ENCODE measurements around the gene RNASE2.
A peak's percentile ranks its signal among the peaks of the same experiment; 100 is the strongest.
"Not testable (repeated sequence)": the region's sequence is repeated elsewhere in the genome, so short reads cannot be mapped to it uniquely, and the experiment has no call there.

The RNASE2 gene

DNA sequence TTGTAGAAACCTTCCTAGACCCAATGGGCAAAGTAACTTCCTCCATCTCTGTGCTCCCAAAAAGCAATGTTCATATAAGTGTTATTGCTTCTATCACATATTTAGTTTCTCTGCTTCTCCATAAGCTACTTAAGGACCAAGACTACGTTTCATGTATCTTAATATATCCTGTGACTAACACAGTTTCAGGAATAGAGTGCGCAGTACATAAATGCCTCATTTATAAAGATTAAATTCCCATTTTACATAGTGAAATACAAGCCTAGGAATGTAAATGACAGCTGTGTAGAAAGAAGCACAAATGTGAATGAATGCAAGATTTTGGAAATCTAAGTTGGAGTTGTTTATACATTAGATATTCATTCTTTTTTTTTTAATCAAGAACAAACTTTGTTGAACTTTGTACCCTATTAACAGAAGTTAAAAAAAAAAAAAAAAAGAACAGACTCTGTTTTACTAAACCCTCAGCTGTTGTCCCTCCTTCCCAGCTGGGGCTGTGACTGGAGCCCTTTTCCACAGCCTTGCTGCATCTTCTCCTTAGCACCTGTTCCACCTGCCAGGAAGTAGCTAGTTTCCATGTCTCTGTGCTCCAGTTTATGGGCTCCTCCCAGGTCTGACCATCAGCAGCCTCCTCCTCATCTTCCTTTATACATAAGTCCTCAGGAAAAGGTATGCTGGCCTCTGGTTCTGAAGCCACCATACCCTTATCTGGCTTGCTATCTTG lies 27.5 kb downstream of the RNASE2 start:
- DNase-seq (ENCODE audit: low read depth) = no peak

DNA sequence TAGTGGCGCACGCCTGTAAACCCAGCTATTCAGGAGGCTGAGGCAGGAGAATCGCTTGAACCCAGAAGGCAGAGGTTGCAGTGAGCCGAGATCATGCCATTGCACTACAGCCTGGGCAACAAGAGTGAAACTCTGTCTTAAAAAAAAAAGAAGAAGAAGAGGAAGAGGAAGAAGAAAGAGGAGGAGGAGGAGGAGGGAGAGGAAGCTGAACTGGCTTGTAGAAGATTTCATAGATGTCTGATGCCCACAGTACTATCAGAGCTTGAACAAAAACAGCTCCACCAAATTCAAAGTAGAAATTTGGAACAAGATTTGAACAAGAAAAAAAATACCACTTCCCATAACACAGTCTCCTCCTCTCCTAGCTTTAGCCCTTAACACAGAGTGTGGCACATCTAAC lies 30.4 kb downstream of the RNASE2 start:
- DNase-seq (ENCODE audit: low read depth) = not testable (repeated sequence)

GRCh38 chr14:20986811-20987210 lies 31.5 kb downstream of the RNASE2 start:
- peak; percentile 99 for DNase-seq (ENCODE audit: low read depth)

GRCh38 chr14:20988717-20989470 lies 33.6 kb downstream of the RNASE2 start:
- DNase-seq (ENCODE audit: low read depth) = peak; percentile 80

- no peak for DNase-seq (ENCODE audit: low read depth)
These were observed 34.1 kb downstream of the RNASE2 start for GRCh38 chr14:20989471-20989786.

DNA sequence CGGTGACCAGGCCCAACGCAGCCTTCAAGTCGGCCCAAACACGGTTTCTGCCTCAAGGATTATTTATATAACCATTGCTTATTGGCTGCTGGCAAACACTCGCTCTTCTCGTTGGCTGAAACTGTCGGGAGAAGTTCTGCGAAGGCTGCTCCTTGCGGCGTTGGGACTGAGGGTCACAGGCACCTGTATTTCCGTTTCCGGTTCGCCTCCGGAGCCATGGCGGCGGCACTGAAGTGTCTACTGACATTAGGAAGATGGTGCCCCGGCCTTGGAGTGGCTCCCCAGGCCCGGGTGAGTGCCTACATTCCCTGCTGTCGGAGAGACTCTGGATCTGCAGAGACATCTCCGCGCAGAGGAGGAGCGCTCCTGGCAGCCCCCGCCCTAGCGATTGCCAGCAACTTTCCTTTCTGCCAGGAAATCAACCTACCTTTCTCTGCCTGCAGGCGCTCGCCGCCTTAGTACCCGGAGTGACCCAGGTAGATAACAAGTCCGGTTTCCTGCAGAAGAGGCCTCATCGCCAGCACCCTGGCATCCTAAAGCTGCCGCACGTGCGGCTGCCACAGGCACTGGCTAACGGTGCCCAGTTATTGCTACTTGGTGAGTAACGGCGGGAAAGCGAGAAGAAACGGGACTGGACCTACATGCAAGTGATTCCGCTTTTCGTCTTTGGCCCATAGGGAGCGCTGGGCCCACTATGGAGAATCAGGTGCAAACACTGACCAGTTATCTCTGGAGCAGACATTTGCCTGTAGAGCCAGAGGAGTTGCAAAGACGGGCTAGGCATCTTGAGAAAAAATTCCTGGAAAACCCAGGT lies 34.7 kb downstream of the RNASE2 start, which contains the start of gene METTL17:
Gene METTL17, plus strand, starts transcription at position 194 of the 814 bp plus-strand sequence. Its CDS starts 23 bp downstream, at position 217.
- DNase-seq (ENCODE audit: low read depth) = peak; percentile 99

- no peak for DNase-seq (ENCODE audit: low read depth)
These were observed 41.2 kb downstream of the RNASE2 start for GRCh38 chr14:20996521-20996920.

GRCh38 chr14:20997115-20997514 lies 41.8 kb downstream of the RNASE2 start:
- DNase-seq (ENCODE audit: low read depth) = no peak

GRCh38 chr14:20997564-20997963 lies 42.3 kb downstream of the RNASE2 start:
- DNase-seq (ENCODE audit: low read depth) = no peak

DNA sequence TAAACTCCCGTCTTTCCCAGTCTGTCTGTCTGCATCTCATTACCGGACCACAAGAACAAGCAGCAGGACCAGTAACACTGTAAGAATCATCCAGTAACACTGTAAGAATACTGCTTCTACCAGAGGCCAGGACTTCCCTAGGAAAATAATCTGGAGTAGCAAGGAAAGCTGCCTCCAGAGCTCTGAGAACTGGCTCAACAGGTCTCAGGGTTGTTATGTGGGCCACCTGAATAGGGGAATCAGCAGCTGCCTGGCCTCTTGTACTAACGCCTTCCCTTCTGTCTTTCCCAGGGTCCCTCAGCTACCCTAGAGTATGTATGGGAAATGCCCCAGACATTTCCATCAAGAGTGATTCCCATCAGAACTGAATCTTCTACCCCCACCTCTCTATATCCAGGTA lies 42.9 kb downstream of the RNASE2 start:
- no peak for DNase-seq (ENCODE audit: low read depth)

GRCh38 chr14:20998674-20999366 lies 43.5 kb downstream of the RNASE2 start, which contains the start of gene SLC39A2:
Gene SLC39A2 (plus strand): TSS chr14:20999293. CDS start chr14:20999447, 154 bp downstream.
- peak; percentile 71 for DNase-seq (ENCODE audit: low read depth)

- DNase-seq (ENCODE audit: low read depth) = no peak
These were observed 44.3 kb downstream of the RNASE2 start for GRCh38 chr14:20999591-20999990.

DNA sequence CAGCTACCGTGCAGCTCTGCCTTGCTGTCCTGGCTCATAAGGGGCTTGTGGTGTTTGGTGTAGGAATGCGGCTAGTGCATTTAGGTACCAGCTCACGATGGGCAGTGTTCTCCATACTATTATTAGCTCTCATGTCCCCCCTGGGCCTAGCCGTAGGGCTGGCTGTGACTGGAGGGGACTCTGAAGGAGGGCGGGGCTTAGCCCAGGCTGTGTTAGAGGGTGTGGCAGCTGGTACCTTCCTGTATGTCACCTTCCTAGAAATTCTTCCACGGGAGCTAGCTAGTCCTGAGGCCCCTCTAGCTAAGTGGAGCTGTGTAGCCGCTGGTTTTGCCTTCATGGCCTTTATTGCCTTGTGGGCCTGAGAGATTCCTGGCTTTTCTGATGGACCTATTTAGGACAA lies 45.9 kb downstream of the RNASE2 start:
- no peak for DNase-seq (ENCODE audit: low read depth)

DNA sequence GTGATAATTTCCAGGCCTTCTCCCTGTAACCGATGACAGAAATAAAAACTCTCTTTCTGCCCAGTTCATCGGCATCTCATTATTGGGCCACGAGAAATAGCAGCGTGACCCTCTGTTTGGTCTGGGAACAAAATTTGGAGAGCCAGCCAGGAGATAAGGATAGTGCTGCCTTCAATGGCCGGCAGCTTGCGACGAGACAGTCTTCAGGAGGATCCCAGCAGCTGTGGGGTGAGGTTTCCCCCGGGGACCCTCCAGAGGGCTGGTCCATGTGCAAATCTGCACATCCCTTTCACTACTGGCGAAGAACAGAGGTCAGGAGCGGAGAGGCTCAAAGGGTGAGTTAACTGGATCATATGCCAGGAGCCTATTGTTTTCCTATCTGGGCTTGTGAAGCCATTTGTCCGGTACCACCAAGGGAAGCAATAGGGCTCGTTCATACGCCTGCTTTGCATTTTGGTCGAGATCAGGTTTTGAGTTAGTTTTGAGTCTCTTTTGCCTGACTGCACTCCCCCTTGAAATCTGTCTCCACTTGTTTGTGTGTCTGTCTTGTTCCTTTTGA lies 48.6 kb downstream of the RNASE2 start:
- DNase-seq (ENCODE audit: low read depth) = no peak

All from iris pigment epithelial cell (primary cell).